ENCODE data around the gene WDR81. TPM values are rescaled to one million over a fixed set of nuclear protein-coding genes. Genes with fewer than 3 reads are reported as not detected.
"Not testable (repeated sequence)": the region's sequence is repeated elsewhere in the genome, so short reads cannot be mapped to it uniquely, and the experiment has no call there.

WDR81 gene
- total RNA-seq, 1 experiment from 2014 or later = 17.4 TPM

GRCh38 chr17:1762233-1762900 lies 37.9 kb downstream of the WDR81 start:
- intact Hi-C loops (cut with micrococcal nuclease) = no loop called here
- H3K27ac Mint-ChIP-seq (ENCODE audit: low read depth, unreplicated experiment) = peak overlapping the region; percentile 39
- POLR2A ChIA-PET = interaction anchor here (1.2 to 1.7 kb wide), 5 partner anchors 8 to 67 kb away, joined by 3 to 6 read pairs (median 4); partner anchors contain the start of genes RPA1 and SMYD4

GRCh38 chr17:1762901-1763898 lies 38.7 kb downstream of the WDR81 start:
- H3K4me3 Mint-ChIP-seq (ENCODE audit: unreplicated experiment) = no peak overlapping the region
- BruUV-seq (replicated peaks) = no TSS peak
- CTCF ChIA-PET = interaction anchor here (1.1 to 1.8 kb wide), 3 partner anchors 21 to 43 kb away, joined by 3 to 6 read pairs (median 4); no protein-coding TSS in a partner anchor
- H3K4me1 Mint-ChIP-seq (ENCODE audit: insufficient read depth, unreplicated experiment) = no peaks in the 10 kb centered on the region
- no peak for TF ChIP-seq CTCF (IDR thresholded peaks at IDR 0.05; ENCODE audit: unreplicated experiment)
- peak overlapping the region; percentile 46 for H3K27ac Mint-ChIP-seq (ENCODE audit: low read depth, unreplicated experiment)
- intact Hi-C loops (cut with micrococcal nuclease) = no loop called here
- no peaks in the 10 kb centered on the region for H3K9me3 Mint-ChIP-seq (ENCODE audit: unreplicated experiment)
- no peaks in the 10 kb centered on the region for H3K27me3 Mint-ChIP-seq (ENCODE audit: insufficient read depth, unreplicated experiment)
- DNase-seq (ENCODE audit: unreplicated experiment) = no peak
- POLR2A ChIA-PET = interaction anchor here (0.6 to 2.6 kb wide), 9 partner anchors 7 to 226 kb away, joined by 3 to 10 read pairs (median 4); partner anchors contain the start of genes RPA1 and SMYD4
- no peaks in the 10 kb centered on the region for H3K36me3 Mint-ChIP-seq (ENCODE audit: insufficient read depth, unreplicated experiment)

More at GRCh38 chr17:1762233-1762900, 37.9 kb downstream of the WDR81 start:
- H3K9me3 Mint-ChIP-seq (ENCODE audit: unreplicated experiment) = no peaks in the 10 kb centered on the region
- no peak overlapping the region for H3K4me3 Mint-ChIP-seq (ENCODE audit: unreplicated experiment)
- DNase-seq (ENCODE audit: unreplicated experiment) = no peak
- no peaks in the 10 kb centered on the region for H3K36me3 Mint-ChIP-seq (ENCODE audit: insufficient read depth, unreplicated experiment)
- CTCF ChIA-PET = interaction anchor here (1.1 to 1.3 kb wide), 2 partner anchors 21 to 42 kb away, joined by 3 to 4 read pairs; no protein-coding TSS in a partner anchor
- TF ChIP-seq CTCF (IDR thresholded peaks at IDR 0.05; ENCODE audit: unreplicated experiment) = no peak
- no peaks in the 10 kb centered on the region for H3K4me1 Mint-ChIP-seq (ENCODE audit: insufficient read depth, unreplicated experiment)
- no TSS peak for BruUV-seq (replicated peaks)
- H3K27me3 Mint-ChIP-seq (ENCODE audit: insufficient read depth, unreplicated experiment) = no peaks in the 10 kb centered on the region

GRCh38 chr17:1764284-1764683 lies 39.8 kb downstream of the WDR81 start:
- BruUV-seq (replicated peaks) = no TSS peak
- no peaks in the 10 kb centered on the region for H3K27me3 Mint-ChIP-seq (ENCODE audit: insufficient read depth, unreplicated experiment)
- no peaks in the 10 kb centered on the region for H3K36me3 Mint-ChIP-seq (ENCODE audit: insufficient read depth, unreplicated experiment)
- intact Hi-C loops (cut with micrococcal nuclease) = no loop called here
- no peak for TF ChIP-seq CTCF (IDR thresholded peaks at IDR 0.05; ENCODE audit: unreplicated experiment)
- no peak overlapping the region for H3K4me3 Mint-ChIP-seq (ENCODE audit: unreplicated experiment)
- H3K27ac Mint-ChIP-seq (ENCODE audit: low read depth, unreplicated experiment) = peak overlapping the region; percentile 46
- ChIA-PET POLR2A (interaction anchor here (0.9 to 2.6 kb wide), 8 partner anchors 11 to 69 kb away, joined by 3 to 10 read pairs (median 4); no protein-coding TSS in a partner anchor), CTCF (interaction anchor here (1.0 to 1.8 kb wide), 4 partner anchors 18 to 37 kb away, joined by 3 to 6 read pairs (median 4); no protein-coding TSS in a partner anchor)
- no peak for DNase-seq (ENCODE audit: unreplicated experiment)
- no peaks in the 10 kb centered on the region for H3K9me3 Mint-ChIP-seq (ENCODE audit: unreplicated experiment)
- H3K4me1 Mint-ChIP-seq (ENCODE audit: insufficient read depth, unreplicated experiment) = no peaks in the 10 kb centered on the region

GRCh38 chr17:1764705-1765104 lies 40.2 kb downstream of the WDR81 start:
- H3K9me3 Mint-ChIP-seq (ENCODE audit: unreplicated experiment); H3K36me3 Mint-ChIP-seq (ENCODE audit: insufficient read depth, unreplicated experiment); H3K4me1 Mint-ChIP-seq (ENCODE audit: insufficient read depth, unreplicated experiment); intact Hi-C loops (cut with micrococcal nuclease); DNase-seq (ENCODE audit: unreplicated experiment); H3K27me3 Mint-ChIP-seq (ENCODE audit: insufficient read depth, unreplicated experiment); BruUV-seq (replicated peaks); H3K4me3 Mint-ChIP-seq (ENCODE audit: unreplicated experiment): not testable (repeated sequence)
- peak overlapping the region; percentile 46 for H3K27ac Mint-ChIP-seq (ENCODE audit: low read depth, unreplicated experiment)
- ChIA-PET POLR2A (interaction anchor here (0.6 to 2.6 kb wide), 9 partner anchors 11 to 69 kb away, joined by 3 to 10 read pairs (median 5); no protein-coding TSS in a partner anchor), CTCF (interaction anchor here (1.0 to 1.8 kb wide), 4 partner anchors 18 to 38 kb away, joined by 3 to 6 read pairs (median 4); no protein-coding TSS in a partner anchor)
